ENCODE results near the gene BIN1. TPM values are rescaled to one million over a fixed set of nuclear protein-coding genes. Genes with fewer than 3 reads are reported as not detected.

BIN1 gene
- total RNA-seq, 6 donors from 2014 or later, result 32.3 to 57.0 (median 42.9) TPM

DNA sequence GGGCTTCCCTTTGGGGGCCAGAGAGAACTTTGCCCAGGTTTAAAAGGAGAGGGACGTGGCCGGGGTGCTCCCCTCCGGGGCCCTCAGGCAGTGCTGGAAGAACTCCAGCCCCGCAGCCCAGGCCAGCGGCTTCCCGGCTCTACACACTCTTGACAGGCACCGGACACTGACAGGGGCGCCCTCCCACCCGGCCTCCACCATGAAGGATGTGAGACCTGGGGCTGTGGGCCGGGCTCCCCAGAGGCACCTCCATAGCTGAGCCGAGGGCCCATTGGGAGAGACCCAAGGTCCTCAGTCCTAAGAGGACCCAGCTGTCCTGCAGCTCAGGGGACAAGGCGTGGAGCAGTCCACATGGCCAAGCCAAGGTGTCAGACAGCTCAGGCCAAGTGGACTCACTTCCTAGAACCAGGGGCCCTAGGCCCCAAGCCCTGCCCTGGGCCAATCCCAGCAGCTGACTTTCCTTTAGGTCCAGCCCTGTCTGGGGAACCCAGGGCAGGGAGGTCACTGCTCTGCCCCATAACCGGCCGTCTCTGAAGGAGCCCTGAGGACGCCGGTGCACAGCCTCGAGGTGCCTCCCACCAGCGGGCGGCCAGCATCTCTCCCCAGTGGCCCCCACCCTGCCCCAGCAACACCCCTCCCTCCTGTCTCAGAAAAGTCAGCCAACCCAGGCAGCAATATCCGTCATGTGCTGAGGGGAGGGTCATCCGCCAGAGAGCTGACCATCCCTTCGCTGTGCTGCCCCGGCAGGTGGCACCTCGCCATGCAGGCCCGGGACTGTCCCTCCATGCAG is 51.8 kb downstream of the BIN1 start:
- TF ChIP-seq POLR2AphosphoS5 (IDR thresholded peaks at IDR 0.05), result no peak
- TF ChIP-seq EP300 (IDR thresholded peaks at IDR 0.05), result no peak
- TF ChIP-seq POLR2A (IDR thresholded peaks at IDR 0.05), result no peak
- TF ChIP-seq, protein P1, sequence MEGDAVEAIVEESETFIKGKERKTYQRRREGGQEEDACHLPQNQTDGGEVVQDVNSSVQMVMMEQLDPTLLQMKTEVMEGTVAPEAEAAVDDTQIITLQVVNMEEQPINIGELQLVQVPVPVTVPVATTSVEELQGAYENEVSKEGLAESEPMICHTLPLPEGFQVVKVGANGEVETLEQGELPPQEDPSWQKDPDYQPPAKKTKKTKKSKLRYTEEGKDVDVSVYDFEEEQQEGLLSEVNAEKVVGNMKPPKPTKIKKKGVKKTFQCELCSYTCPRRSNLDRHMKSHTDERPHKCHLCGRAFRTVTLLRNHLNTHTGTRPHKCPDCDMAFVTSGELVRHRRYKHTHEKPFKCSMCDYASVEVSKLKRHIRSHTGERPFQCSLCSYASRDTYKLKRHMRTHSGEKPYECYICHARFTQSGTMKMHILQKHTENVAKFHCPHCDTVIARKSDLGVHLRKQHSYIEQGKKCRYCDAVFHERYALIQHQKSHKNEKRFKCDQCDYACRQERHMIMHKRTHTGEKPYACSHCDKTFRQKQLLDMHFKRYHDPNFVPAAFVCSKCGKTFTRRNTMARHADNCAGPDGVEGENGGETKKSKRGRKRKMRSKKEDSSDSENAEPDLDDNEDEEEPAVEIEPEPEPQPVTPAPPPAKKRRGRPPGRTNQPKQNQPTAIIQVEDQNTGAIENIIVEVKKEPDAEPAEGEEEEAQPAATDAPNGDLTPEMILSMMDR (IDR thresholded peaks at IDR 0.05), result no peak
- Histone ChIP-seq H3K36me3 (peaks cover 0 to 18% (median 7%) of the 10 kb centered on the region in 4 donors), H3K27ac (no peak overlapping the region), H3K27me3 (no peaks in the 10 kb centered on the region), H3K4me1 (peaks cover 0 to 1% (median under 1%) of the 10 kb centered on the region in 4 donors), H3K4me3 (no peak overlapping the region), H3K9me3 (no peaks in the 10 kb centered on the region)
- DNase-seq, result peak in 1 of 2 donors; percentile 74
- ATAC-seq (ENCODE audit: low FRiP score in 2 of 2), result no peak
- 95 to 97% methylated on average over 12 to 25 of the region's 25 CpGs for WGBS, 2 donors

DNA sequence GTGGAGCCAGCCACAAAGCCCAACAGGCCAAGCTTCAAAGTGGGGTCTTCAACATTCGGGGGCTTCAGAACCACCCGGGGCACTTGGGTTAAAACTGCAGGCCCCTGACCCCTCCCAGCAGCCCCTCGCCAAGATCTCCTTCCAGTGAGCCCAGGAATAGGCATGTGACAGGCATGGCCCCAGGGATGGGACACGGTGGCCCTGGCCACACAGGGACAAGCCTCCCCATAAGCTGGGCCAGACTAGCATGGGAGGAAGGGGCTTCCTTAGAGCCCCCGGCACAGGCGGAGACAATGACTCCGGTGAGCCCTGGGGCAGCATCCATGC is 52.4 kb downstream of the BIN1 start:
- DNase-seq (peak in 1 of 2 donors; percentile 55), ATAC-seq (ENCODE audit: low FRiP score in 2 of 2) (no peak)
- H3K27me3 ChIP-seq, result no peaks in the 10 kb centered on the region
- H3K27ac ChIP-seq, result no peak overlapping the region
- peaks cover 3 to 6% (median 4%) of the 10 kb centered on the region in 4 donors for H3K4me1 ChIP-seq
- H3K36me3 ChIP-seq, result peaks cover 0 to 18% (median 5%) of the 10 kb centered on the region in 4 donors
- H3K9me3 ChIP-seq, result no peaks in the 10 kb centered on the region
- H3K4me3 ChIP-seq, result no peak overlapping the region
- TF ChIP-seq, protein P1 (IDR thresholded peaks at IDR 0.05), result no peak
- TF ChIP-seq EP300 (IDR thresholded peaks at IDR 0.05) (no peak), POLR2A (IDR thresholded peaks at IDR 0.05) (no peak), POLR2AphosphoS5 (IDR thresholded peaks at IDR 0.05) (no peak)
- 96 to 100% methylated on average over 2 to 6 of the region's 7 CpGs for whole genome bisulfite sequencing, 2 donors

DNA sequence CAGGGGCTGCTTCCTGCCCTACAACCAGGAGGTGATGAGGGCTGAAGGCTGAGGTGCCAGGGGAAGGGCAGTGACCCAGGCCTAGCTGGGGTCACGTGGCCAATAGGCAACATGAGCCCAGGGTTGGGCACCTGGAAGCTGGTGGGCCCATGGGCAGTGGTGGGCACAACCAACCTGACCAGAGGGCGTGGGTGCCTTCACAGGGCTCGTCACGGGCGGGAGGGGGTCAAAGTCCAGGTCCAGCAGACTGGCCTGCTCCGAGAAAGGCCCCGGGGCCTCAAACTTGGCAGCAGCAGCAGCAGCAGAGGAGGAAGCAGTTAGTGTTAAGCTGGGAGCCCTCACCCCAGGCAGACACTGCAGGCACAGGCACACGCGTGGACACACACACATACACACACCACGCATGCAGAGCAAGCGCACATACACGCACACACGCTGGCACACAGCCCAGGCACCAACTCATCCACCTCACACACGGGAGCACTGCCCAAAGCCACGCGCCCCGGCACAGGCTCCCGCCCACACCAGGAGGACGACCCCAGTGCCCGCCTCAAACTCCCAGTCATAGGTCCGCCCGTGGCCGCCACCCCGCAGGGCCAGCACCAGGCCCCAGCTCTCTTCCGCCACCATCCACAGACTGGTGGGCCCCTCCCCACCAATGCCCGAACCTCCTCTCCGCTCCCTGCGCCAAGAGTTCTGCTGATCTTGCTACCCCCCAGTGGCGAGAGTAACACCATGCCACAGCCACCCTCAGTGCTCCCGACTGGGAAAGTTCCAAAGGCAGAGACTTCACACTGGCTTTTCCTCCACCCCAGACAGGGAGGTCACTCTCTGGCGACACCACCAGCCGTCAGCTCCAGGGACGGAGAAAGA is 53.0 kb downstream of the BIN1 start:
- TF ChIP-seq POLR2AphosphoS5 (IDR thresholded peaks at IDR 0.05) (no peak), EP300 (IDR thresholded peaks at IDR 0.05) (no peak), POLR2A (IDR thresholded peaks at IDR 0.05) (no peak)
- TF ChIP-seq, protein P1 (IDR thresholded peaks at IDR 0.05), result no peak
- Histone ChIP-seq H3K9me3 (no peaks in the 10 kb centered on the region), H3K27me3 (no peaks in the 10 kb centered on the region), H3K36me3 (peaks cover 0 to 17% (median 5%) of the 10 kb centered on the region in 4 donors), H3K4me3 (no peak overlapping the region), H3K4me1 (peaks cover 3 to 6% (median 4%) of the 10 kb centered on the region in 4 donors), H3K27ac (no peak overlapping the region)
- ATAC-seq (ENCODE audit: low FRiP score in 2 of 2), result no peak
- peak in 1 of 2 donors; percentile 83 for DNase-seq
- 88 to 93% methylated on average over 24 to 30 of the region's 33 CpGs for WGBS, 2 donors

DNA sequence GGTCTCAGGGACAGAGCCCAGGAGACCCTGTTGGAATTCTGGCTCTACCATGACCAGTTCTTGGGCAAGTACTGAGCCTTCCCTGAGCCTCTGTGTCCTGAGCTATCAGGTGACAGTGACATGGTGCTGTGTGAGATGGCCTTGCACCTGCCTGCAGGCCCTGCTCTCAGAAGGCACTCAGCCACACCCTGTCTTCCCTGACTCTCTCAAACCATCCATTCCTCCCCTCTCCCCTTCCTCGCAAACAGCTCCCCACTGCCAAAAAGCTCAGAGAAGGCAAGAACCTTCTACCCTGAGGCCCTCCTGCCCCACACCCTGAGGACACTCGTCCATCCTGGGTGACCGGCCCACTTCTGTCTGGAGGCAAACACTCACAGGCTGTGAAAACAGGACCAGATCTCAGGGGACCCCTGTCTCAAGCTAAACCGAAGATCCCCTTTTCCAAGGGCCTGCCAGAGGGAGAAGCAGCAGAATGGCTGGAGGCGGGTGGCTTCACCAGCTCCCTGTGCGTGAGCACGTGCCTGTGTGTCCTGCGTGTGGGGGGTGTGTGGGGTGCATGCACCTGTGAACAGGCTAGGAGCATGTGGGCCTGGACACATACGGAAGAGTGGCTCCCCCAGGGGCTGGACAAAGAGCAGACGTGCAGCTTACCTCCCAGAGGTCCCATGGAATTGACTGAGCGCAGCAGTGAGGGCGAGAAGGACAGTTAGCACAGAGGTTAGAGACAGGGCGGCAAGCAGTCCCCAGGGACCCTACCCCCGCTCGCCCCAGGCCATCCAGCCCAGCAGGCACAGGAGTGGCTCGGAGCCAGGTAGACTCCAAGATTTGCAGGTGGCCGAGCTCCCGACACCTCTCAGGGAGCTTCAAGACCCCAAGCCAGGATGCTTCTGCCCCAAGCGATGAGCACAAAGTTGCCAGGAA is 53.9 kb downstream of the BIN1 start:
- Histone ChIP-seq H3K27ac (no peak overlapping the region), H3K27me3 (no peaks in the 10 kb centered on the region), H3K9me3 (no peaks in the 10 kb centered on the region), H3K36me3 (peaks cover 0 to 19% (median 8%) of the 10 kb centered on the region in 4 donors), H3K4me3 (no peak overlapping the region), H3K4me1 (peaks cover 3 to 6% (median 4%) of the 10 kb centered on the region in 4 donors)
- ATAC-seq (ENCODE audit: low FRiP score in 2 of 2), result no peak
- 93 to 94% methylated on average over 8 to 19 of the region's 19 CpGs for WGBS, 2 donors
- peak in 1 of 2 donors; percentile 66 for DNase-seq
- no peak for TF ChIP-seq EP300 (IDR thresholded peaks at IDR 0.05)
- no peak for TF ChIP-seq POLR2AphosphoS5 (IDR thresholded peaks at IDR 0.05)
- TF ChIP-seq, protein P1 (IDR thresholded peaks at IDR 0.05), result no peak
- TF ChIP-seq POLR2A (IDR thresholded peaks at IDR 0.05), result no peak
